ENCODE measurements around the gene SUGP2. TPM values are rescaled to one million over a fixed set of nuclear protein-coding genes. Genes with fewer than 3 reads are reported as not detected.

Gene SUGP2
- total RNA-seq, 5 donors from 2014 or later (not counting 1 experiment from before 2014, with no cell fraction given), result 114 to 139 (median 119) TPM

- WGBS (ENCODE audit: insufficient coverage), result 41% methylated on average over 10 of the region's 12 CpGs
- no peaks in the 10 kb centered on the region for H3K9me3 Mint-ChIP-seq
- Histone ChIP-seq H3K4me3 (ENCODE audit: control insufficient read depth in 1 of 2, extremely low read depth in 1 of 2, low read length in 1 of 2) (no peak overlapping the region), H3K9me3 (no peaks in the 10 kb centered on the region), H3K27me3 (replicated peaks in 1 of 2; ENCODE audit: control insufficient read depth in 2 of 2, extremely low read depth in 1 of 2, insufficient read depth in 2 of 2, low read length in 1 of 2) (peaks cover 0 to 36% of the 10 kb centered on the region in 2 experiments), H3K4me1 (ENCODE audit: control insufficient read depth in 1 of 2, extremely low read depth in 1 of 2, insufficient read depth in 2 of 2, low read length in 2 of 2) (no peaks in the 10 kb centered on the region), H3K27ac (ENCODE audit: low read length) (no peak overlapping the region), H3K36me3 (ENCODE audit: control insufficient read depth in 2 of 2, extremely low read depth in 1 of 2, insufficient read depth in 1 of 2, low read length in 1 of 2) (no peaks in the 10 kb centered on the region)
- ChIA-PET CTCF (interaction anchor here in 1 of 2 donors (0.6 kb wide), 2 partner anchors 88 to 180 kb away, joined by 4 to 5 read pairs; no protein-coding TSS in a partner anchor), POLR2A (no interaction called here)
- no peak overlapping the region for H3K27ac Mint-ChIP-seq
- ATAC-seq (replicated peaks in 1 of 4) (no peak), DNase-seq (no peak)
- no peak overlapping the region for H3K4me3 Mint-ChIP-seq
- no peaks in the 10 kb centered on the region for H3K36me3 Mint-ChIP-seq
- peaks cover 0 to 4% (median 0%) of the 10 kb centered on the region in 3 donors for H3K4me1 Mint-ChIP-seq
- H3K27me3 Mint-ChIP-seq, result peaks cover 4 to 11% of the 10 kb centered on the region in 2 donors
Measured at GRCh38 chr19:18972301-18972811, 61.0 kb downstream of the SUGP2 start.

DNA sequence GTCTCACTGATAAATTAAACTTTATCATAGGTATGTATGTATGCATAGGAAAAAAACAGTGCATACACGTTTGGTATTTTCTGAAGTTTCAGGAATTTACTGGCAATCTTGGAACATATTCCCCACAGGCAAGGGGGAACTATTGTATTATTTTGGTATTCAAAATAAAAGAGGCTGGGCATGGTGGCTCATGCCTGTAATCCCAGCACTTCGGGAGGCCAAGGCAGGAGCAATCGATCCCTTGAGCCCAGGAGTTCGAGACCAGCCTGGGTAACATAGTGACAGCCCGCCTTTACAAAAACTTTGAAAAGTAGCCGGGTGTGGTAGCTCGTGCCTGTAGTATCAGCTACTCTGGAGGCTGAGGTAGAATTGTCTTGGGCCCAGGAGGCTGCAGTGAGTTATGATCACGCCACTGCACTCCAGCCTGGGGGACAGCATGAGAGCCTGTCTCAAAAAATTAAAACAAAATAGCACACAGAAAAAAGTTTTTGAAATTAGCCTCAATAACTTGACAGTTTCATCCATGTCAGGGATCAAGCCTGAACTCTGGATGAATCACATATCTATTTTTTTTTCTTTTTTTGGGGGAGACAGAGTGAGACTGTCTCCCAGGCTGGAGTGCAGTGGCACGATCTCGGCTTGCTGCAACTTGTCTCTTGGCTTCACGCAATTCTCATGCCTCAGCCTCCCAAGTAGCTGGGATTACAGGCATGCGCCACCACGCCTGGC, 63.2 kb downstream of the SUGP2 start:
- no peaks in the 10 kb centered on the region for H3K4me1 ChIP-seq (ENCODE audit: control insufficient read depth in 1 of 2, extremely low read depth in 1 of 2, insufficient read depth in 2 of 2, low read length in 2 of 2)
- H3K4me3 Mint-ChIP-seq, result no peak overlapping the region
- 85% methylated on average over 11 of the region's 13 CpGs for WGBS (ENCODE audit: insufficient coverage)
- H3K9me3 ChIP-seq, result no peaks in the 10 kb centered on the region
- H3K27ac Mint-ChIP-seq, result no peak overlapping the region
- no peak overlapping the region for H3K27ac ChIP-seq (ENCODE audit: low read length)
- H3K4me1 Mint-ChIP-seq, result peaks cover 0 to 4% (median 0%) of the 10 kb centered on the region in 3 donors
- H3K36me3 ChIP-seq (ENCODE audit: control insufficient read depth in 2 of 2, extremely low read depth in 1 of 2, insufficient read depth in 1 of 2, low read length in 1 of 2), result no peaks in the 10 kb centered on the region
- H3K36me3 Mint-ChIP-seq, result no peaks in the 10 kb centered on the region
- H3K27me3 ChIP-seq (replicated peaks in 1 of 2; ENCODE audit: control insufficient read depth in 2 of 2, extremely low read depth in 1 of 2, insufficient read depth in 2 of 2, low read length in 1 of 2), result peaks cover 0 to 42% of the 10 kb centered on the region in 2 experiments
- no peaks in the 10 kb centered on the region for H3K9me3 Mint-ChIP-seq
- POLR2A ChIA-PET, result no interaction called here
- H3K27me3 Mint-ChIP-seq, result peaks cover 4 to 11% of the 10 kb centered on the region in 2 donors
- ATAC-seq (replicated peaks in 1 of 4) (no peak), DNase-seq (no peak)
- CTCF ChIA-PET, result no interaction called here
- H3K4me3 ChIP-seq (ENCODE audit: control insufficient read depth in 1 of 2, extremely low read depth in 1 of 2, low read length in 1 of 2), result no peak overlapping the region

DNA sequence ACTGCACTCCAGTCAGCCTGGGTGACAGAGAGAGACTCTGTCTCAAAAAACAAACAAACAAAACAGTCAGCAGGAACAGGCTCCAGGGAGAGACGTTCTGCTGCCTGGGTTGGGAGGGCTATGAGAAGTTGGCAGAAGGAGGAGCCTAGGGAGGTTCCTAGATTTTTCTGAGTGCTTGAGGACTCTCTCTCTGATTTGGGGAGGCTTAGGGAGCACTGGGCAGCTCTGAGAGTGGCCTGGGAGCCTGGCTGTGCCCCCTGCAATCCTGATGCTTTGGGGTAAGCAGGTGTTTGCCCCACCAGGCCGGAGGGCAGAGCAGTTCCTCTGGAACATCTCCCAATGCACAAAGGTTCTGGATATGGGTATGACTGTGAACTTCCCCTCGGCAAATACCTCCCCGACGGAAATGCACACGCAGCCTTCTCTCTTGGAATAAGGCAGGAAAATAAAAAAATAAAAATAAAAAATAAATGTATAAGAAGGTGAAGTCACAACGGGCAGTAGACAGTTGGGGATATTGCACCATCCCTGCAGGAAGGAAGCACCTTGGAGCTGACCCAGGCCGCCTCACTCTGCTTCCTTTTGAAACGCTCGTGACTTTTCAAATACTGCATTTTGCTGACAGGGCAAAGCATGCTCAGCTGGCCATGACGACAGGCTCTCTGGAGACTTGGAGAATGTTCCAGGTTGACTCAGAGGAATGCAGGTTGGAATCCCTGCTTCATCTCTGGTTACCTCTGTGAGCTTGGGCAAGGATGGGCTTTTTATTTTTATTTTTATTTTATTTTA, 65.8 kb downstream of the SUGP2 start:
- Mint-ChIP-seq H3K4me1 (peaks cover 0 to under 1% (median 0%) of the 10 kb centered on the region in 3 donors), H3K27ac (no peak overlapping the region), H3K36me3 (no peaks in the 10 kb centered on the region), H3K4me3 (no peak overlapping the region), H3K27me3 (peaks cover 4 to 9% of the 10 kb centered on the region in 2 donors), H3K9me3 (no peaks in the 10 kb centered on the region)
- ChIA-PET POLR2A (no interaction called here), CTCF (no interaction called here)
- Histone ChIP-seq H3K27ac (ENCODE audit: low read length) (no peak overlapping the region), H3K9me3 (no peaks in the 10 kb centered on the region), H3K4me1 (ENCODE audit: control insufficient read depth in 1 of 2, extremely low read depth in 1 of 2, insufficient read depth in 2 of 2, low read length in 2 of 2) (peaks cover 0 to 1% of the 10 kb centered on the region in 2 experiments), H3K36me3 (ENCODE audit: control insufficient read depth in 2 of 2, extremely low read depth in 1 of 2, insufficient read depth in 1 of 2, low read length in 1 of 2) (no peaks in the 10 kb centered on the region), H3K4me3 (ENCODE audit: control insufficient read depth in 1 of 2, extremely low read depth in 1 of 2, low read length in 1 of 2) (no peak overlapping the region), H3K27me3 (replicated peaks in 1 of 2; ENCODE audit: control insufficient read depth in 2 of 2, extremely low read depth in 1 of 2, insufficient read depth in 2 of 2, low read length in 1 of 2) (peaks cover 0 to 55% of the 10 kb centered on the region in 2 experiments)
- DNase-seq, result peak in 1 of 35 experiments; percentile 3
- 7% methylated on average over 6 of the region's 11 CpGs for WGBS (ENCODE audit: insufficient coverage)
- no peak for ATAC-seq (replicated peaks in 1 of 4)

- peaks cover 0 to 12% of the 10 kb centered on the region in 2 experiments for H3K4me1 ChIP-seq (ENCODE audit: control insufficient read depth in 1 of 2, extremely low read depth in 1 of 2, insufficient read depth in 2 of 2, low read length in 2 of 2)
- ATAC-seq (replicated peaks in 1 of 4) (no peak), DNase-seq (no peak)
- no peaks in the 10 kb centered on the region for H3K9me3 ChIP-seq
- no peaks in the 10 kb centered on the region for H3K9me3 Mint-ChIP-seq
- no peaks in the 10 kb centered on the region for H3K36me3 Mint-ChIP-seq
- H3K27ac Mint-ChIP-seq, result peak overlapping the region in 1 of 2 donors; percentile 49
- no peak overlapping the region for H3K4me3 ChIP-seq (ENCODE audit: control insufficient read depth in 1 of 2, extremely low read depth in 1 of 2, low read length in 1 of 2)
- H3K27ac ChIP-seq (ENCODE audit: low read length), result no peak overlapping the region
- 100% methylated on average over 1 of the region's 4 CpGs for WGBS (ENCODE audit: insufficient coverage)
- no peaks in the 10 kb centered on the region for H3K36me3 ChIP-seq (ENCODE audit: control insufficient read depth in 2 of 2, extremely low read depth in 1 of 2, insufficient read depth in 1 of 2, low read length in 1 of 2)
- ChIA-PET CTCF (interaction anchor here in 1 of 2 donors (0.7 kb wide), 1 partner anchor 815 kb away, joined by 4 read pairs; no protein-coding TSS in a partner anchor), POLR2A (interaction anchor here in 1 of 2 donors (0.6 kb wide), 1 partner anchor 574 kb away, joined by 4 read pairs; no protein-coding TSS in a partner anchor)
- H3K27me3 Mint-ChIP-seq, result peaks cover 7 to 16% of the 10 kb centered on the region in 2 donors
- peaks cover 12 to 13% (median 12%) of the 10 kb centered on the region in 3 donors for H3K4me1 Mint-ChIP-seq
- no peak overlapping the region for H3K4me3 Mint-ChIP-seq
- H3K27me3 ChIP-seq (replicated peaks in 1 of 2; ENCODE audit: control insufficient read depth in 2 of 2, extremely low read depth in 1 of 2, insufficient read depth in 2 of 2, low read length in 1 of 2), result peaks cover 0 to 58% of the 10 kb centered on the region in 2 experiments
Measured at GRCh38 chr19:18966307-18966706, 67.0 kb downstream of the SUGP2 start.

GRCh38 chr19:18964121-18964520, 69.2 kb downstream of the SUGP2 start:
- peaks cover 0 to 12% of the 10 kb centered on the region in 2 experiments for H3K4me1 ChIP-seq (ENCODE audit: control insufficient read depth in 1 of 2, extremely low read depth in 1 of 2, insufficient read depth in 2 of 2, low read length in 2 of 2)
- H3K27ac ChIP-seq (ENCODE audit: low read length), result no peak overlapping the region
- CTCF ChIA-PET, result no interaction called here
- Mint-ChIP-seq H3K4me1 (peaks cover 14 to 15% (median 14%) of the 10 kb centered on the region in 3 donors), H3K4me3 (no peak overlapping the region), H3K27me3 (peaks cover 7 to 17% of the 10 kb centered on the region in 2 donors), H3K27ac (no peak overlapping the region), H3K36me3 (no peaks in the 10 kb centered on the region), H3K9me3 (no peaks in the 10 kb centered on the region)
- no peaks in the 10 kb centered on the region for H3K9me3 ChIP-seq
- no peak for ATAC-seq (replicated peaks in 1 of 4)
- H3K27me3 ChIP-seq (replicated peaks in 1 of 2; ENCODE audit: control insufficient read depth in 2 of 2, extremely low read depth in 1 of 2, insufficient read depth in 2 of 2, low read length in 1 of 2), result peaks cover 0 to 53% of the 10 kb centered on the region in 2 experiments
- 93% methylated on average over 2 of the region's 9 CpGs for WGBS (ENCODE audit: insufficient coverage)
- H3K4me3 ChIP-seq (ENCODE audit: control insufficient read depth in 1 of 2, extremely low read depth in 1 of 2, low read length in 1 of 2), result no peak overlapping the region
- H3K36me3 ChIP-seq (ENCODE audit: control insufficient read depth in 2 of 2, extremely low read depth in 1 of 2, insufficient read depth in 1 of 2, low read length in 1 of 2), result no peaks in the 10 kb centered on the region
- DNase-seq, result no peak
- POLR2A ChIA-PET, result no interaction called here
